Measurements from ENCODE around the gene ATG5. TPM values are rescaled to one million over a fixed set of nuclear protein-coding genes. Genes with fewer than 3 reads are reported as not detected.

ATG5 gene
- total RNA-seq, 2 experiments from 2014 or later = 31.6 to 36.0 TPM

- H3K27me3 Mint-ChIP-seq (ENCODE audit: low read depth) = no peaks in the 10 kb centered on the region
- ATAC-seq (no peak), DNase-seq (no peak)
- no peak overlapping the region for H3K4me3 Mint-ChIP-seq
- no peak overlapping the region for H3K27ac Mint-ChIP-seq
- POLR2A ChIA-PET = no interaction called here
- peaks cover 9% of the 10 kb centered on the region for H3K4me1 Mint-ChIP-seq (ENCODE audit: low read depth)
- no peaks in the 10 kb centered on the region for H3K9me3 Mint-ChIP-seq (ENCODE audit: insufficient read depth)
- peaks cover 23% of the 10 kb centered on the region for H3K36me3 Mint-ChIP-seq (ENCODE audit: low read depth)
- CTCF ChIA-PET = interaction anchor here (0.9 to 3.5 kb wide), 5 partner anchors 10 to 127 kb away, joined by 3 to 30 read pairs (median 3); no protein-coding TSS in a partner anchor
These were observed 111.8 kb downstream of the ATG5 start for GRCh38 chr6:106213660-106214289.

GRCh38 chr6:106212576-106212975 lies 113.0 kb downstream of the ATG5 start:
- ATAC-seq (no peak), DNase-seq (no peak)
- Mint-ChIP-seq H3K27me3 (ENCODE audit: low read depth) (no peaks in the 10 kb centered on the region), H3K4me1 (ENCODE audit: low read depth) (peaks cover 9% of the 10 kb centered on the region), H3K36me3 (ENCODE audit: low read depth) (peaks cover 29% of the 10 kb centered on the region), H3K9me3 (ENCODE audit: insufficient read depth) (no peaks in the 10 kb centered on the region), H3K27ac (no peak overlapping the region), H3K4me3 (no peak overlapping the region)
- POLR2A ChIA-PET = no interaction called here
- CTCF ChIA-PET = interaction anchor here (0.9 to 3.5 kb wide), 4 partner anchors 11 to 123 kb away, joined by 3 to 30 read pairs (median 6); no protein-coding TSS in a partner anchor

GRCh38 chr6:106206905-106207304 lies 118.7 kb downstream of the ATG5 start:
- no peak overlapping the region for H3K4me3 Mint-ChIP-seq
- peaks cover 9% of the 10 kb centered on the region for H3K9me3 Mint-ChIP-seq (ENCODE audit: insufficient read depth)
- H3K27me3 Mint-ChIP-seq (ENCODE audit: low read depth) = no peaks in the 10 kb centered on the region
- ATAC-seq = no peak
- H3K27ac Mint-ChIP-seq = no peak overlapping the region
- H3K36me3 Mint-ChIP-seq (ENCODE audit: low read depth) = peaks cover 56% of the 10 kb centered on the region
- POLR2A ChIA-PET = interaction anchor here (0.6 kb wide), 1 partner anchor 8 kb away, joined by 3 read pairs; no protein-coding TSS in a partner anchor
- no peak for DNase-seq
- peaks cover 16% of the 10 kb centered on the region for H3K4me1 Mint-ChIP-seq (ENCODE audit: low read depth)
- CTCF ChIA-PET = interaction anchor here (1.8 kb wide), 1 partner anchor 16 kb away, joined by 5 read pairs; no protein-coding TSS in a partner anchor

GRCh38 chr6:106204961-106205360 lies 120.6 kb downstream of the ATG5 start:
- H3K36me3 Mint-ChIP-seq (ENCODE audit: low read depth) = peaks cover 61% of the 10 kb centered on the region
- ChIA-PET POLR2A (interaction anchor here (0.6 kb wide), 1 partner anchor 31 kb away, joined by 3 read pairs; no protein-coding TSS in a partner anchor), CTCF (interaction anchor here (0.7 to 0.9 kb wide), 3 partner anchors 23 to 96 kb away, joined by 3 read pairs; no protein-coding TSS in a partner anchor)
- H3K27ac Mint-ChIP-seq = no peak overlapping the region
- H3K4me1 Mint-ChIP-seq (ENCODE audit: low read depth) = peaks cover 22% of the 10 kb centered on the region
- H3K4me3 Mint-ChIP-seq = no peak overlapping the region
- no peak for DNase-seq
- H3K9me3 Mint-ChIP-seq (ENCODE audit: insufficient read depth) = peaks cover 9% of the 10 kb centered on the region
- no peaks in the 10 kb centered on the region for H3K27me3 Mint-ChIP-seq (ENCODE audit: low read depth)
- ATAC-seq = no peak

GRCh38 chr6:106199998-106200397 lies 125.6 kb downstream of the ATG5 start:
- ChIA-PET POLR2A (interaction anchor here (0.8 to 1.0 kb wide), 2 partner anchors 37 to 86 kb away, joined by 3 read pairs; no protein-coding TSS in a partner anchor), CTCF (interaction anchor here (1.5 kb wide), 1 partner anchor 23 kb away, joined by 7 read pairs; no protein-coding TSS in a partner anchor)
- DNase-seq (no peak), ATAC-seq (no peak)
- H3K4me1 Mint-ChIP-seq (ENCODE audit: low read depth) = peaks cover 46% of the 10 kb centered on the region
- H3K9me3 Mint-ChIP-seq (ENCODE audit: insufficient read depth) = peaks cover 17% of the 10 kb centered on the region
- no peak overlapping the region for H3K4me3 Mint-ChIP-seq
- peaks cover 67% of the 10 kb centered on the region for H3K36me3 Mint-ChIP-seq (ENCODE audit: low read depth)
- no peaks in the 10 kb centered on the region for H3K27me3 Mint-ChIP-seq (ENCODE audit: low read depth)
- H3K27ac Mint-ChIP-seq = no peak overlapping the region

- CTCF ChIA-PET = interaction anchor here (1.5 kb wide), 1 partner anchor 24 kb away, joined by 7 read pairs; no protein-coding TSS in a partner anchor
- DNase-seq = no peak
- Mint-ChIP-seq H3K4me3 (no peak overlapping the region), H3K27me3 (ENCODE audit: low read depth) (no peaks in the 10 kb centered on the region), H3K36me3 (ENCODE audit: low read depth) (peaks cover 61% of the 10 kb centered on the region), H3K27ac (no peak overlapping the region), H3K9me3 (ENCODE audit: insufficient read depth) (peaks cover 13% of the 10 kb centered on the region), H3K4me1 (ENCODE audit: low read depth) (peaks cover 48% of the 10 kb centered on the region)
- POLR2A ChIA-PET = interaction anchor here (0.8 to 1.0 kb wide), 2 partner anchors 36 to 85 kb away, joined by 3 read pairs; no protein-coding TSS in a partner anchor
- no peak for ATAC-seq
These were observed 126.2 kb downstream of the ATG5 start for GRCh38 chr6:106199331-106199730.

- DNase-seq (peak; percentile 43), ATAC-seq (no peak)
- Mint-ChIP-seq H3K27me3 (ENCODE audit: low read depth) (no peaks in the 10 kb centered on the region), H3K9me3 (ENCODE audit: insufficient read depth) (peaks cover 8% of the 10 kb centered on the region), H3K4me3 (no peak overlapping the region), H3K4me1 (ENCODE audit: low read depth) (peaks cover 59% of the 10 kb centered on the region), H3K36me3 (ENCODE audit: low read depth) (peaks cover 60% of the 10 kb centered on the region), H3K27ac (peak overlapping the region; percentile 49)
- ChIA-PET POLR2A (no interaction called here), CTCF (interaction anchor here (1.0 to 1.1 kb wide), 2 partner anchors 26 to 56 kb away, joined by 3 to 4 read pairs; no protein-coding TSS in a partner anchor)
These were observed 128.1 kb downstream of the ATG5 start for GRCh38 chr6:106197441-106197840.

- Mint-ChIP-seq H3K9me3 (ENCODE audit: insufficient read depth) (peaks cover 8% of the 10 kb centered on the region), H3K27me3 (ENCODE audit: low read depth) (no peaks in the 10 kb centered on the region), H3K4me1 (ENCODE audit: low read depth) (peaks cover 57% of the 10 kb centered on the region), H3K36me3 (ENCODE audit: low read depth) (peaks cover 55% of the 10 kb centered on the region), H3K4me3 (peak overlapping the region; percentile 54), H3K27ac (peak overlapping the region; percentile 76)
- peak; percentile 51 for DNase-seq
- CTCF ChIA-PET = interaction anchor here (0.7 to 1.6 kb wide), 10 partner anchors 9 to 108 kb away, joined by 3 to 10 read pairs (median 3); no protein-coding TSS in a partner anchor
- POLR2A ChIA-PET = interaction anchor here (0.5 to 0.8 kb wide), 2 partner anchors 96 to 98 kb away, joined by 3 to 4 read pairs; no protein-coding TSS in a partner anchor
- peak; percentile 79 for ATAC-seq
These were observed 130.3 kb downstream of the ATG5 start for GRCh38 chr6:106194949-106195921.

GRCh38 chr6:106192824-106193223 lies 132.7 kb downstream of the ATG5 start:
- H3K9me3 Mint-ChIP-seq (ENCODE audit: insufficient read depth) = peaks cover 4% of the 10 kb centered on the region
- POLR2A ChIA-PET = interaction anchor here (1.2 kb wide), 1 partner anchor 94 kb away, joined by 4 read pairs; no protein-coding TSS in a partner anchor
- H3K36me3 Mint-ChIP-seq (ENCODE audit: low read depth) = peaks cover 41% of the 10 kb centered on the region
- CTCF ChIA-PET = interaction anchor here (0.9 to 1.5 kb wide), 5 partner anchors 10 to 108 kb away, joined by 3 to 6 read pairs (median 4); no protein-coding TSS in a partner anchor
- no peak overlapping the region for H3K27ac Mint-ChIP-seq
- ATAC-seq (no peak), DNase-seq (no peak)
- peaks cover 63% of the 10 kb centered on the region for H3K4me1 Mint-ChIP-seq (ENCODE audit: low read depth)
- no peaks in the 10 kb centered on the region for H3K27me3 Mint-ChIP-seq (ENCODE audit: low read depth)
- no peak overlapping the region for H3K4me3 Mint-ChIP-seq

GRCh38 chr6:106188104-106188794 lies 137.3 kb downstream of the ATG5 start:
- no peak for DNase-seq
- Mint-ChIP-seq H3K27ac (peak overlapping the region; percentile 78), H3K4me1 (ENCODE audit: low read depth) (peaks cover 64% of the 10 kb centered on the region), H3K27me3 (ENCODE audit: low read depth) (no peaks in the 10 kb centered on the region), H3K9me3 (ENCODE audit: insufficient read depth) (no peaks in the 10 kb centered on the region), H3K4me3 (peak overlapping the region; percentile 5), H3K36me3 (ENCODE audit: low read depth) (peaks cover 44% of the 10 kb centered on the region)
- peak; percentile 49 for ATAC-seq
- ChIA-PET POLR2A (interaction anchor here (1.0 to 2.1 kb wide), 6 partner anchors 25 to 90 kb away, joined by 3 to 11 read pairs (median 4); no protein-coding TSS in a partner anchor), CTCF (interaction anchor here (0.8 to 3.1 kb wide), 9 partner anchors 10 to 757 kb away, joined by 3 to 19 read pairs (median 4); no protein-coding TSS in a partner anchor)
